MCF 10A (cell line): ENCODE measurements around the gene NEURL1. TPM values are rescaled to one million over a fixed set of nuclear protein-coding genes. Genes with fewer than 3 reads are reported as not detected.

Experiments used
- BruUV-seq: library from RNA; stranded (reverse); fragments of 400-500 nt; replicated peaks from 2 replicates; lab custom pipeline; 2021; lab: Mats Ljungman, UMichigan
- CTCF ChIA-PET: fragments of 300-600 bp; sonication (Branson Sonifier 250); formaldehyde crosslinking; extraction: SDS; loops from one replicate; lab custom pipeline; 2021; ENCODE audit warnings: antibody characterized with exemption, inconsistent platforms; lab: Yijun Ruan, JAX
- POLR2A ChIA-PET: fragments of 300-600, 350-650 bp; sonication (Branson Sonifier 250); formaldehyde crosslinking; extraction: SDS; loops from one replicate; lab custom pipeline; 2020; ENCODE audit warnings: antibody characterized with exemption, inconsistent platforms; lab: Yijun Ruan, JAX
- DNase-seq: peaks from one replicate; pipeline ENCODE4 v3.0.0-alpha.2; 2018; ENCODE audit not compliant: unreplicated experiment
- H3K27ac Mint-ChIP-seq: one replicate; pipeline ENCODE4 v1.8.0; 2022; ENCODE audit warnings: mild to moderate bottlenecking, low read depth, mixed read lengths; ENCODE audit not compliant: unreplicated experiment
- H3K27me3 Mint-ChIP-seq: one replicate; pipeline ENCODE4 v1.8.0; 2022; ENCODE audit warnings: mixed read lengths; ENCODE audit not compliant: insufficient read depth, unreplicated experiment
- H3K36me3 Mint-ChIP-seq: one replicate; pipeline ENCODE4 v1.8.0; 2022; ENCODE audit warnings: mild to moderate bottlenecking, moderate library complexity, mixed read lengths; ENCODE audit not compliant: insufficient read depth, unreplicated experiment
- H3K4me1 Mint-ChIP-seq: one replicate; pipeline ENCODE4 v1.8.0; 2022; ENCODE audit warnings: mixed read lengths; ENCODE audit not compliant: insufficient read depth, unreplicated experiment
- H3K4me3 Mint-ChIP-seq: one replicate; pipeline ENCODE4 v1.8.0; 2022; ENCODE audit warnings: mild to moderate bottlenecking, moderate library complexity, mixed read lengths; ENCODE audit not compliant: unreplicated experiment
- H3K9me3 Mint-ChIP-seq: one replicate; pipeline ENCODE4 v1.8.0; 2022; ENCODE audit warnings: mixed read lengths; ENCODE audit not compliant: unreplicated experiment
- intact Hi-C: fragments of 100-400 bp; cut with micrococcal nuclease; formaldehyde crosslinking; loops from 2 replicates; pipeline ENCODE4 v1.14.1; 2022
- total RNA-seq: library from RNA; stranded (reverse); gene quantifications from 2 replicates; pipeline ENCODE4 v1.2.3, GENCODE V29; 2022
- TF ChIP-seq, protein P1 (sequence below): fragments of 200-600 bp; IDR thresholded peaks from one replicate; pipeline ENCODE4 v1.8.0; 2022; ENCODE audit warnings: antibody characterized with exemption, mild to moderate bottlenecking; ENCODE audit not compliant: unreplicated experiment

NEURL1 gene
- total RNA-seq, 1 experiment from 2014 or later, result not detected

DNA sequence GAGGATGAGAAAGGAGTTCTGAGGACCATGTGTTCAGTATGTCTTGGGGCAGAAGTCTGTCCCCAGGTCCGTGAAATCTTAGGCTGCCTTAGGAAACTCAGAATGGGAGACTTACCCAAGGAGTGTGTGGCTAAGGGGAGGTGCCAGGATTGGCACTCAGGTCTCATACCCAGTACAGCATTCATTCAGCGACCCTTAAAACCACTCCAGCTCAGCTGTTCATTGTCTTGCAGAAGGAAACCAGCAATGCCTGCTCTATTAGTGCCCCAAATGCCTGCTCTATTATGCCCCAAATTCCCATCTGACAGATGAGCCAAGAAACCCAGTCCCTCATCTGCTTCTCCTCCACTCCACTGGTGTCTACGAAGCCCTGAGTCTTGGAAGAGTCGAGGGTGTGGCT lies 147.8 kb downstream of the NEURL1 start:
- no peak for DNase-seq
- Mint-ChIP-seq H3K4me1 (peaks cover 5% of the 10 kb centered on the region), H3K27ac (no peak overlapping the region), H3K9me3 (no peaks in the 10 kb centered on the region), H3K4me3 (no peak overlapping the region), H3K36me3 (peaks cover 9% of the 10 kb centered on the region), H3K27me3 (no peaks in the 10 kb centered on the region)
- no TSS peak for BruUV-seq
- intact Hi-C loops, result no loop called here
- TF ChIP-seq, protein P1, sequence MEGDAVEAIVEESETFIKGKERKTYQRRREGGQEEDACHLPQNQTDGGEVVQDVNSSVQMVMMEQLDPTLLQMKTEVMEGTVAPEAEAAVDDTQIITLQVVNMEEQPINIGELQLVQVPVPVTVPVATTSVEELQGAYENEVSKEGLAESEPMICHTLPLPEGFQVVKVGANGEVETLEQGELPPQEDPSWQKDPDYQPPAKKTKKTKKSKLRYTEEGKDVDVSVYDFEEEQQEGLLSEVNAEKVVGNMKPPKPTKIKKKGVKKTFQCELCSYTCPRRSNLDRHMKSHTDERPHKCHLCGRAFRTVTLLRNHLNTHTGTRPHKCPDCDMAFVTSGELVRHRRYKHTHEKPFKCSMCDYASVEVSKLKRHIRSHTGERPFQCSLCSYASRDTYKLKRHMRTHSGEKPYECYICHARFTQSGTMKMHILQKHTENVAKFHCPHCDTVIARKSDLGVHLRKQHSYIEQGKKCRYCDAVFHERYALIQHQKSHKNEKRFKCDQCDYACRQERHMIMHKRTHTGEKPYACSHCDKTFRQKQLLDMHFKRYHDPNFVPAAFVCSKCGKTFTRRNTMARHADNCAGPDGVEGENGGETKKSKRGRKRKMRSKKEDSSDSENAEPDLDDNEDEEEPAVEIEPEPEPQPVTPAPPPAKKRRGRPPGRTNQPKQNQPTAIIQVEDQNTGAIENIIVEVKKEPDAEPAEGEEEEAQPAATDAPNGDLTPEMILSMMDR, result no peak
- CTCF ChIA-PET, result interaction anchor here (0.6 kb wide), 1 partner anchor 243 kb away, joined by 4 read pairs; no protein-coding TSS in a partner anchor
- POLR2A ChIA-PET, result no interaction called here

Other genes with a start within 250 kb of the NEURL1 start
- gene RPEL1, start 247.8 kb upstream of the NEURL1 start, total RNA-seq, result not detected in 2 replicates
- gene INA, start 216.6 kb upstream of the NEURL1 start, total RNA-seq, result not detected in 2 replicates
- gene PCGF6, start 142.6 kb upstream of the NEURL1 start, total RNA-seq, result 7.2 and 7.3 TPM in 2 replicates
- 2.7 and 3.1 TPM in 2 replicates for gene TAF5, start 125.7 kb upstream of the NEURL1 start, total RNA-seq
- gene ATP5MK, start 97.2 kb upstream of the NEURL1 start, total RNA-seq, result 429 and 559 TPM in 2 replicates
- 73.2 and 81.7 TPM in 2 replicates for gene PDCD11, start 97.1 kb upstream of the NEURL1 start, total RNA-seq
- 4.2 TPM in 2 replicates for gene CALHM2, start 41.3 kb upstream of the NEURL1 start, total RNA-seq
- not detected in 2 replicates for gene CALHM1, start 34.8 kb upstream of the NEURL1 start, total RNA-seq
- not detected in 2 replicates for gene CALHM3, start 14.5 kb upstream of the NEURL1 start, total RNA-seq